HG03045 (cell line): Measurements from ENCODE around the gene FAT3.

Experiments
- ATAC-seq: cut with Tn5 transposase; IDR thresholded peaks from one replicate; pipeline ENCODE4 v1.9.1; 2021; ENCODE audit warnings: mild to moderate bottlenecking, moderate library complexity; ENCODE audit not compliant: unreplicated experiment

Gene FAT3

GRCh38 chr11:92227230-92227814, 2.7 kb downstream of the FAT3 start:
- ATAC-seq: no peak

- ATAC-seq: no peak
Observed at GRCh38 chr11:92227959-92228935, 3.6 kb downstream of the FAT3 start.

GRCh38 chr11:92236856-92237255, 12.2 kb downstream of the FAT3 start:
- ATAC-seq: no peak

- no peak for ATAC-seq
Observed at GRCh38 chr11:92240916-92241315, 16.3 kb downstream of the FAT3 start.

GRCh38 chr11:92245700-92246271, 21.2 kb downstream of the FAT3 start:
- ATAC-seq: no peak

GRCh38 chr11:92246630-92247029, 22.0 kb downstream of the FAT3 start:
- no peak for ATAC-seq

- no peak for ATAC-seq
Observed at GRCh38 chr11:92249156-92249753, 24.6 kb downstream of the FAT3 start.

- no peak for ATAC-seq
Observed at GRCh38 chr11:92251980-92252379, 27.4 kb downstream of the FAT3 start.

- ATAC-seq: no peak
Observed at GRCh38 chr11:92253421-92253820, 28.8 kb downstream of the FAT3 start.

GRCh38 chr11:92253945-92254344, 29.3 kb downstream of the FAT3 start:
- no peak for ATAC-seq

GRCh38 chr11:92257536-92257935, 32.9 kb downstream of the FAT3 start:
- no peak for ATAC-seq

- ATAC-seq: no peak
Observed at GRCh38 chr11:92259861-92260260, 35.2 kb downstream of the FAT3 start.

GRCh38 chr11:92264350-92264749, 39.7 kb downstream of the FAT3 start:
- ATAC-seq: no peak

GRCh38 chr11:92266806-92267205, 42.2 kb downstream of the FAT3 start:
- no peak for ATAC-seq

- ATAC-seq: no peak
Observed at GRCh38 chr11:92267278-92267677, 42.7 kb downstream of the FAT3 start.

- ATAC-seq: no peak
Observed at GRCh38 chr11:92267968-92268367, 43.4 kb downstream of the FAT3 start.

- no peak for ATAC-seq
Observed at GRCh38 chr11:92268546-92268945, 43.9 kb downstream of the FAT3 start.

- no peak for ATAC-seq
Observed at GRCh38 chr11:92269021-92269420, 44.4 kb downstream of the FAT3 start.

- no peak for ATAC-seq
Observed at GRCh38 chr11:92269841-92270240, 45.2 kb downstream of the FAT3 start.

- no peak for ATAC-seq
Observed at GRCh38 chr11:92272651-92273050, 48.0 kb downstream of the FAT3 start.
